SK-N-MC (cell line): ENCODE results near the gene OR13J1.

Source experiments
- DNase-seq: peaks from one replicate; pipeline ENCODE4 v3.0.0-alpha.2; 2011; ENCODE audit warnings: low read depth, low spot score
- H3K27ac ChIP-seq: fragments of 200-600 bp; sonication (generic); 2 replicates; pipeline ENCODE4 v1.5.1; 2016; ENCODE audit warnings: mixed run types
- H3K36me3 ChIP-seq: fragments of 200-600 bp; sonication (generic); 2 replicates; pipeline ENCODE4 v1.6.1; 2017; ENCODE audit warnings: antibody characterized with exemption, low read length, mixed read lengths; ENCODE audit not compliant: insufficient read depth
- H3K4me3 ChIP-seq: fragments of 200-600 bp; sonication (generic); 2 replicates; pipeline ENCODE4 v1.5.1; 2016
- H3K9ac ChIP-seq: fragments of 200-600 bp; sonication (generic); 2 replicates; pipeline ENCODE4 v1.8.0; 2017; ENCODE audit warnings: mixed run types, mixed read lengths; ENCODE audit not compliant: insufficient read length
- H3K9me3 ChIP-seq: fragments of 200-600 bp; sonication (generic); 2 replicates; pipeline ENCODE4 v1.6.1; 2017; ENCODE audit warnings: low read depth, mild to moderate bottlenecking, antibody characterized with exemption, low read length, moderate library complexity, mixed read lengths
- EZH2 ChIP-seq: fragments of 200-600 bp; sonication (generic); IDR thresholded peaks from one replicate; pipeline ENCODE4 v1.6.1; 2017; ENCODE audit warnings: antibody characterized with exemption
- FOXP2 ChIP-seq: optimal IDR thresholded peaks from 2 replicates; pipeline ENCODE3; 2011; ENCODE audit warnings: mild to moderate bottlenecking, moderate library complexity; ENCODE audit not compliant: insufficient read depth; ENCODE audit errors: extremely low read length, control extremely low read depth
- POLR2AphosphoS5 ChIP-seq: IDR thresholded peaks from 2 replicates; pipeline ENCODE4 v1.6.1; 2012; ENCODE audit warnings: mild to moderate bottlenecking, low read depth, low read length, borderline replicate concordance

The OR13J1 gene

DNA sequence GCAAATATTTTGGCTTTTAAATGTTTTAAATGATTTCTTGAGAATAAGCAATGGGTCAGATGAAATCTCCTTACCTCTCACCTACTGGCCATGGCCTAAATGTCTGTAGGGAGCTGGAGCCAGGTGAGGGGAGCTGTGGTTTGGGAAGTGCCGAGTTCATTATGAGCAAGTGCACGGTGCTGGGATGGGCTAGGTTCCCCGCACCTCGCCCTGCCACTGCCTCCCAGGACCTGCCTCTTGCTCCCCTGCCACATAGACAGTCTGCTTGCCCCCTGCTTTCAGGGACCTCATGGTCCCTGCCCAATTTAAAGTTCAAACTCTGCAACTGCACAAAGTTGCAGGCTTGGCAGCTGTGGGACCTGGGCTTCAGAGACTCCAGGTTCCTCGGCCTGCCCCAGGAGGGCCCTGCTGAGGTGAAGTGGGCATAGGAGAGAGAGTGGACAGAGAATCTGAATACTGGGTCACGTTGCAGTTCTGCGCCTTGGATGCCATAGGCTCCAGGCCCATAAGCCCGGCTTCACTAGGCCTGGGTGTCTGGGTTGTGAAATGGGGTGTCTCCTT is 5.4 kb downstream of the OR13J1 start:
- H3K27ac ChIP-seq: no peak overlapping the region
- H3K36me3 ChIP-seq: no peaks in the 10 kb centered on the region
- H3K4me3 ChIP-seq: no peak overlapping the region
- no peaks in the 10 kb centered on the region for H3K9me3 ChIP-seq
- H3K9ac ChIP-seq: no peak overlapping the region
- no peak for DNase-seq
- TF ChIP-seq EZH2: no peak

DNA sequence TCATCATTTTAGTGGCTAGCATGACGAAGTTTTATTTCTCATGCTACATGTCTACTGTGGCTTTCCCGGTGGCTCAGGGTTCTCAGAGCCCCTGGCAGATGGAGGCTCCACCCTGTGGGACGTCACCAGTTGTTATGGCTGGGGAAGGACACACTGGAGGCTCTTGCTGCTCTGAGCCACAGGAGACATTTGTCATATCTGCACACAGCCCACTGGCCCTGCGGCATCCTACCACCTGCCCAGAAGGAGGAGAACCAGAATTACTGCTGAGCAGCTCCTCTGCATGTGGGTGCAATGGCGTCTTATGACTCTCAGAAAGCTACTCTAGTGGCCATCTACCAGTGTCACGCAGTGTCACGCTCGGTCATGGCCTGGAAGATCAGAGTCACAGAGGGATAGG is 6.6 kb downstream of the OR13J1 start:
- Histone ChIP-seq H3K36me3 (no peaks in the 10 kb centered on the region), H3K4me3 (no peak overlapping the region), H3K9ac (no peak overlapping the region), H3K9me3 (no peaks in the 10 kb centered on the region), H3K27ac (no peak overlapping the region)
- no peak for TF ChIP-seq POLR2AphosphoS5
- TF ChIP-seq FOXP2: no peak
- no peak for TF ChIP-seq EZH2
- DNase-seq: no peak

DNA sequence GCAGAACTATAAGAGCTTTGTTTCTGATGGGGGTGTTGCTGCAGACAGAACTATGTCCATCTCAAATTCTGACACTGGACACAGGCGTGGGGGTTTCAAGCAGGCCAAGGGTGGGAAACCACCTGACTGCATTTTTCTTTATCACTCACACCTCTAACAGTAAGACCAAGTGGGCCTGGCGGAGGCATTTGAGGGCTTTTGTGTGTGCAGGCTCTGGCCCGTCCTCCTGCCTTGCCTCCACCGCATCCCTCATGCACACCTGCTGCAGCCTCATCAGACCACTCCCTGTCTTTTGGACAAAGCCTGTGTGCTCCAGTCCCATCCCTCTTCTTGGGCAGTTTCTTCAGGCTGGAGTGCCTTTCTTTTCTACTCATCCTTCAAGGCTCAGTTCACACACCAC is 7.9 kb downstream of the OR13J1 start:
- no peak for TF ChIP-seq FOXP2
- no peak for DNase-seq
- Histone ChIP-seq H3K27ac (no peak overlapping the region), H3K9me3 (no peaks in the 10 kb centered on the region), H3K9ac (no peak overlapping the region), H3K4me3 (no peak overlapping the region), H3K36me3 (no peaks in the 10 kb centered on the region)

DNA sequence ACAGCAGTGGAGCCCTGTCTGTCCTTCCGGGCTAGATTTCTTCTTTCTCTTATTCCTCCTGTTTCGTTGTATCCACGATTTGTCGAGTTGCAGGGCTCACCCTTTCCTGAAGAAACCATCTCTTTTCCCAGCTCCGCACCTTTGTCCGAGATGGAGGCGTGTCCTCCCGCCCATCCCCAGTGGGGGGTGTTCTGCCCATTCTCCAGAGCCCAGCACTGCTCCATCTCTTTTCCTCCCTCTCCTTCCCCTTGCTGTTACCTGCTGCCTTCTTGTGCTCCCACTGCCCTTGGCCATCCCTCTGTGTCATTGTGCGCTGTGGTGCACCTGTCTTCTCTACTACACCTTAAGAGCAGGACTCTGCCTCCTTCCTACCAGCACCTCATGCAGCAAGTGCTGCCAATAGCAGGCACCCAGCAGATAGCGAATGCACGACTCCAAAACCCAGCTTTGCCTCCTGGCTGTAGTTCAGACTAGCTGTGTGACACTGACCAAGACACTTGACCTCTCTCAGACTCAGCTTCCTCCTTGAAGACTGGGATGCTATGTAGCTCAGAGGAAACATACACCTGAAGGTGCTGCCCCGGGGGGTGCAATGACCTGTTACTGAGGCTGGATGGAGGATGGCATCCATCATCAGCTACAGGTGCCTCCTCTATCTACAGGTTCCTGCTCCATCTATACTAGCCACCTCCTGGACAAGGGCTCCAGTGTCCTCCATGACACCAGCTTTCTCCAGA is 8.9 kb downstream of the OR13J1 start:
- TF ChIP-seq FOXP2 (no peak), EZH2 (no peak), POLR2AphosphoS5 (no peak)
- H3K9ac ChIP-seq: no peak overlapping the region
- H3K4me3 ChIP-seq: no peak overlapping the region
- H3K9me3 ChIP-seq: no peaks in the 10 kb centered on the region
- no peak for DNase-seq
- H3K36me3 ChIP-seq: no peaks in the 10 kb centered on the region
- H3K27ac ChIP-seq: no peak overlapping the region

DNA sequence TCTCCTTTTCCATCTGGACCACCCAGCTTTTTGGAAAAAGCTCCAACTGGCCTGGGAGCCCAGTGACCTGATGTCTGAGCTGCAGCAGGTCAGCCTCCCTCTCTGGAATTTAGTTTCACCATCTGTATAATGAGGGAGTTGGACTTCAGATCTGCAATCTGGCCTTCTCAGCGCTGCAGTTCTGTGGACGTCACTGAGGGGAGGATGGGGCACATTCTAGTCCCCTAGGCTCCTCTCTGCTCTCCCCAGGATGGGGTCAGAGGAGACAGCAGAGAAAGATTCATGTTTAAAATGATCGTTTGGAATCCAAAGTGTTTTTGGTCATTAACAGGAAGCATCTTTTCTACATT is 10.2 kb downstream of the OR13J1 start:
- H3K4me3 ChIP-seq: no peak overlapping the region
- no peak for TF ChIP-seq FOXP2
- TF ChIP-seq EZH2: no peak
- no peak for TF ChIP-seq POLR2AphosphoS5
- no peak overlapping the region for H3K27ac ChIP-seq
- DNase-seq: no peak
- no peak overlapping the region for H3K9ac ChIP-seq
- no peaks in the 10 kb centered on the region for H3K9me3 ChIP-seq
- H3K36me3 ChIP-seq: no peaks in the 10 kb centered on the region

DNA sequence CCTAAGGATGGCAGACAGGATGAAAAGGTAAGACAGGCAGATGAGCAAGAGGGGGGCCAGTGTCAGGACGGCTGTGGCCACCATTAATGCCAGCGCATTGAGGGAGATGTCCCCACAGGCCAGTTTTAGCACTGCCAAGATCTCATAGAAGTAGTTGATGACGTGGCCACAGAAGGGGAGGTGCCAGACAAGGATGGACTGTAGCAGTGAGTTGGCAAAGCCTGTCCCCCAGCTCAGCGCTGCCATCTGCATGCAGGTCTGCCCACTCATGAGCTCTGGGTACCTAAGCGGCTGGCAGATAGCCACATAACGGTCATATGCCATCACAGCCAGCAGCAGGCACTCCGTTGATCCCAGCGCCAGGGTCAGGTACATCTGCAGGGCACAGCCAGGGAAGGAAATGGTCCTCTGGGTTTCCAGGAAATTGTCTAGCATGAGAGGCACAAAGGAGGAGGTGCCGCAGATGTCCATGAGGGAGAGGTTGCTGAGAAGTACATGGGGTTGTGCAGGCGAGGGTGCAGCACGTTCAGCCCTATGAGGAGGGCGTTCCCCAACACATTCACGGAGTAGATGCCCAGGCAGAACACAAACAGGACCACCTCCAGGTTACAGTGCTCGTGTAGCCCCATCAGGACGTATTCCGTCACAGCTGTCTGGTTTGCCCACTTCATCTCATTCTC is 10.8 kb downstream of the OR13J1 start:
- H3K9me3 ChIP-seq: no peaks in the 10 kb centered on the region
- no peaks in the 10 kb centered on the region for H3K36me3 ChIP-seq
- H3K4me3 ChIP-seq: no peak overlapping the region
- TF ChIP-seq EZH2 (no peak), POLR2AphosphoS5 (no peak), FOXP2 (no peak)
- H3K9ac ChIP-seq: no peak overlapping the region
- no peak overlapping the region for H3K27ac ChIP-seq
- DNase-seq: no peak

DNA sequence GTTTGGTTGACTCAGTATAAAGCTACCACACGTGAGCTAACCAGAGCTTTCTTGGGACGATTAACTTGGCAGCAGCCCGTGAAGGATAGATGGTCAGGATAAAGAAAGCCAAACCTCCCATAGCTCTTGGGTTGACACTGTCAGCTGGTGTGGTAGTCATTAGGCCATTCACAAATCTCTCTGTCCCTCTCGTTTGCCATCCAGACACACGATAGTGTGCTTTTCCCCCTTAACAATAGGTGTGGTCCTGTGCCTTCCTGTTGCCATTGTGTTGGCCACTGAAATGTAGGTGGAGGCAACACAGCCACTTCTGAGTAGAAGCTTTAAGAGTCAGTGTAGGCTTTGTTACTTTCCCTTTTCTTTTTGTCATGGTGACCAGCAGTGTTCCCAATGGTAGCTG is 11.7 kb downstream of the OR13J1 start:
- TF ChIP-seq FOXP2 (no peak), EZH2 (no peak), POLR2AphosphoS5 (no peak)
- no peaks in the 10 kb centered on the region for H3K9me3 ChIP-seq

DNA sequence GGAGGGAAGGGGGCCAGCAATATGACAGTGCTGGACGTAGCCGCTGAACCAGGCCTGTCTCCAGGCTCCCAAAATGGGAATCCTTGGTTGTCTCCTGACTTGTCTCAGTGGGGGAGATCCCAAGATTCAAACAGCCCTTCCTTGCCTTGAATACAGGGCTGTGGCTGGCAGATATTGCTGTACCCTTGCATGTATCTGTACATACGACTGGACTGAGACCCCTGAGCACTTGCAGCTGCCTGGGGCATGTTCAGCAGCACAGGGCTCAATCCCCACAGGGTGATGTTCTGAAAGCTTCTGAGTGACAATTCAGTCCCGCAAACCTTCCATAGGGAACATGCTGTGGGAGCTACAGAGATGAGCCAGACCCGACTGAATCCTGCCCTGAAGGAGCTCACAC is 13.3 kb downstream of the OR13J1 start:
- TF ChIP-seq FOXP2 (no peak), EZH2 (no peak), POLR2AphosphoS5 (no peak)
- no peak for DNase-seq
- H3K9me3 ChIP-seq: no peaks in the 10 kb centered on the region
- H3K27ac ChIP-seq: no peak overlapping the region
- no peaks in the 10 kb centered on the region for H3K36me3 ChIP-seq
- no peak overlapping the region for H3K4me3 ChIP-seq
- H3K9ac ChIP-seq: no peak overlapping the region

More for the DNA sequence above, 11.7 kb downstream of the OR13J1 start:
- H3K4me3 ChIP-seq: no peak overlapping the region
- H3K9ac ChIP-seq: no peak overlapping the region
- no peak overlapping the region for H3K27ac ChIP-seq
- no peaks in the 10 kb centered on the region for H3K36me3 ChIP-seq
- no peak for DNase-seq
